NCI-H446 (cell line): ENCODE results near the gene LNPEP.

Experiments used
- DNase-seq, 2 experiments: peaks; one replicate each; lab custom pipeline; 2025; lab: John Stamatoyannopoulos, UW

The LNPEP gene

DNA sequence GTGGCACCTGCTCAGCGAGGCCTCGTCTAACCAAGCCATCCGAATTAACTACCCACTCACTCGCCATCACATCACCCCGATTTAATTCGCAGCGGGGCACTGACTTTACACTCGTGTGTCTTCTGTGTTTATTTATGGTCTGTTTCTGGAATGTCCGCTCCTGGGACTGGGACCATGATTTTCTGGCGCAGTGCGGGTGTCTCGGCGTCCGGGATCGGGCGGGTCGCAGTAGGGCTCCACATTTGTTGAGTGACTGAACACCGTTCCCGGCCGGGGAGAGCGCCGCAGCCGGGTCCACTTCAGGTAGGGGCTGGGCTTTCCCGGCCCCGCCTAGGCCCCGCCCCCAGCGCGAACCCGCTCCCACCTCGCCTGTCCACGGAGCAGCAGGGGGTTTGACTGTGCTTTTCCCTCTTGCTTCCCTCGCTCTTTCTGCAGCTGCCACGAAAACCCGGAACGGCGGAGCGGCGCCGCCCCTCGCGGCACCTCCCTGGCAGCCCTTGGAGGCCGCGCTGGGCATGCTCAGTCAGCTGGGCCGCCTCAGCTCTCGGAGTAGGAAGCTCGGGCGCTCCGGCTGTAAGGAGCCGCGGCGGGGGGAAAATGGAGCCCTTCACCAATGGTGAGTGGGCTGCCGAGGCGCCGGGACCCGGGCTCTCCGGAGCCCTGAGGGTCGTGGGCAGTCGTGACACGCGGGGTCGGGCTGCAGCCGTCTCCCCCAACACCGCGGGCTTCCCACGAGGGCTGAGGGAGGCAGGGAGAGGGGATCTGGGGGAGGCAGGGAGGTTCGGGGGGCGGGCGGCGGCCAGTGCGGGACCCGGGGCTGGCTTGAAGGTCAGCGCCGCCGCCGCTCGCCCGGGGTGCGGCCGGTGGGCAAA is at the start of gene LNPEP:
LNPEP (plus strand) TSS at position 522 of the 872 bp plus-strand sequence; CDS start at position 598, 76 bp downstream.
- DNase-seq, result peak; percentile 93 to 97

GRCh38 chr5:96893342-96893741 is 42.5 kb upstream of the LNPEP start:
- DNase-seq, result no peak

DNA sequence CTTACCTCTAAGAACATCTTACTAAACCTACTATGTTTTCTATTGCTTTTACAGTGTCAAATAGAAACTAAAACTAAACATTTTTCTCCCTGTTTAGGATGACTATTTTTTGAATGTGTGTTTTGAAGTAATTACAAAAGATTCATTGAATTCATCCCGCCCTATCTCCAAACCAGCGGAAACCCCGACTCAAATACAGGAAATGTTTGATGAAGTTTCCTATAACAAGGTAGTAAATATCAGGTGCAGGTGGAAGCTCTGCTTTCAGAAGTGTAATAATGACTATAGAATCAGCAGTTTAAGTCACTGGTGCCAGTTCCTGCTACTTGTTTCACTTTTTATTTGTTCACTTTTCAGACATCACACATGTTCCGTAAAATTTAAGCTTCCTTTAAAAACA is 39.6 kb upstream of the LNPEP start:
- DNase-seq, result no peak

- DNase-seq, result no peak
Observed at GRCh38 chr5:96896806-96897205, 39.1 kb upstream of the LNPEP start.

GRCh38 chr5:96901384-96901783 is 34.5 kb upstream of the LNPEP start:
- no peak for DNase-seq

DNA sequence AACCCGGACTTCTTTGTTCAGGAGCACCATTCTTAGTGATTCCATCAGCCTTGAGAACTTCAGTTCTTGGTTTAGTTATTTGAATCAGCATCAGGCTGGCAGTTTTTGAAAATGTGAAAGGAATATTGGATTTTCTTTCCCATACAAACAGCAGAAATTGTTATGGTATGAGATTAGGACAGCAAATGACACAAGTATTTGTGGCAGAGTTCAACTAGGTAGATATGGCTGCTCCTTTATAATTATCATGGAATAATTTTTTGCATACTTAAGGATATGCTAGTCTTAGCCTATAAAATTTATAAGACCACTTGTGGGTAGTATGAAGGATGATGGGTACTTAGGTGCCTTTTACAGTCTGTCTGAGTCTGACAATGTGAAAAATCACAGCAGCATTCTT is 34.0 kb upstream of the LNPEP start:
- DNase-seq, result no peak

DNA sequence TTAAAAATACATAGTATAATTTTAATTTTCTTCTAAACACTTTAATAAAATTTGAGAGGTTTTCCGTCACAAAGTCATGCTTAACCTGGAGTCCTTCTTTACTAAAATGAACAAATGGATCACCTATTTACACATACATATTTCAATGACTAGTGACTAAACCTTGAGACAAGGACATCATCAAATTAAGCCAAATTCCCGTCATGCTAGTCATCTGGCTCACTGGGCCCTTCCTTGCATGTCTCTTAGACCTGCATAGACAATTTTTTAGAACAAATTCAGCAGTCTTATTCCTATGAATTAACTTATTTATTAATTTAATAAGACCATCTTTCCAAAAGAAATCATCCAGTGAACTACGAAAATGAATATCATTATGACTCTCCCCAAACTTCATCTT is 33.0 kb upstream of the LNPEP start:
- DNase-seq, result no peak

DNA sequence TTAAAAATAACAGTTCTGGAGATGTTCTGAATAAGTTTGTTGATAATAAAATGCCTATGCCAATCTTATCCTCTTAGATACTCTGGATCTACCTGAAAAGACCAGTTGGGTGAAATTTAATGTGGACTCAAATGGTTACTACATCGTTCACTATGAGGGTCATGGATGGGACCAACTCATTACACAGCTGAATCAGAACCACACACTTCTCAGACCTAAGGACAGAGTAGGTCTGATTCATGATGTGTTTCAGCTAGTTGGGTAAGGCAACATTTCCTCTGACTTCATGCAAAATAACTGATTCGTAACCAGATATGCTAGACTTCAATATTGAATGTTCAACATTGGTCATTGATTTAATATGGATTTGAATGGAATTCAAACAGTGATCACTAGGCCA is 32.6 kb upstream of the LNPEP start:
- no peak for DNase-seq

GRCh38 chr5:96904054-96904931 is 31.6 kb upstream of the LNPEP start:
- no peak for DNase-seq

GRCh38 chr5:96905864-96906263 is 30.0 kb upstream of the LNPEP start:
- no peak for DNase-seq

GRCh38 chr5:96909003-96909402 is 26.9 kb upstream of the LNPEP start:
- DNase-seq, result no peak

DNA sequence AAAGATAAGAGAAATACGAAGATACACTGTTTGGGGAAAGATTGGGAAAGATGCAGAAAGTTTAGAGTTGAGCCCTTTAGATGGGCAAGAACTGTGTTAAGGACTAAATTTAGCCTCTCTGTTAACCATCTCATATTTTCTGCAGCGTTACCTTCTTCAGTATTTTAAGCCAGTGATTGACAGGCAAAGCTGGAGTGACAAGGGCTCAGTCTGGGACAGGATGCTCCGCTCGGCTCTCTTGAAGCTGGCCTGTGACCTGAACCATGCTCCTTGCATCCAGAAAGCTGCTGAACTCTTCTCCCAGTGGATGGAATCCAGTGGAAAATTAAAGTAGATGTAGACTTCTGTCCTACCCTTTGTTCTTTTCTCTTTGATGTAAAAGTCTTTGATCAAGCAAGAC is 26.4 kb upstream of the LNPEP start:
- no peak for DNase-seq

- DNase-seq, result peak in 1 of 2 experiments; percentile 19
Observed at GRCh38 chr5:96911139-96911538, 24.7 kb upstream of the LNPEP start.

- peak in 1 of 2 experiments; percentile 37 for DNase-seq
Observed at GRCh38 chr5:96913233-96913632, 22.6 kb upstream of the LNPEP start.

DNA sequence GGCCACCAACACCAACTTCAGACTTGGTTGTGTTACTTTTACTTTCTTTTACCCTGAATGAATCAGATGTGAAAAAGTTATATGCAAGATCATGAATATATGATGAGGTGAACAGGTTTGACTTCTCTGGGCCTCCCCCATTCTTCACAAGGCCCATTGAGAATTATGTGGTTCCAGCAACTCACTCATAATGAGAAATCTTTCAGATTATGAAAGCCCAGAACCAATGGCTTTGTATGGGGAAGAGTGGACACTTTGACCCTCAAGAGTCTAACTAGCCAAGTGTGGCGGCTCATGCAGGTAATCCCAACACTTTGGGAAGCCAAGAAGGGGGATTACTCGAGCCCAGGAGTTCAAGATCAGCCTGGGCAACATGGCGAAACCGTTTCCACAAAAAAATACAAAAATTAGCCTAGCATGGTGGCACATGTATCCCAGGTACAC is 16.1 kb upstream of the LNPEP start:
- DNase-seq, result no peak

- DNase-seq, result no peak
Observed at GRCh38 chr5:96920744-96921355, 15.0 kb upstream of the LNPEP start.

GRCh38 chr5:96922499-96923244 is 13.2 kb upstream of the LNPEP start:
- DNase-seq, result no peak

DNA sequence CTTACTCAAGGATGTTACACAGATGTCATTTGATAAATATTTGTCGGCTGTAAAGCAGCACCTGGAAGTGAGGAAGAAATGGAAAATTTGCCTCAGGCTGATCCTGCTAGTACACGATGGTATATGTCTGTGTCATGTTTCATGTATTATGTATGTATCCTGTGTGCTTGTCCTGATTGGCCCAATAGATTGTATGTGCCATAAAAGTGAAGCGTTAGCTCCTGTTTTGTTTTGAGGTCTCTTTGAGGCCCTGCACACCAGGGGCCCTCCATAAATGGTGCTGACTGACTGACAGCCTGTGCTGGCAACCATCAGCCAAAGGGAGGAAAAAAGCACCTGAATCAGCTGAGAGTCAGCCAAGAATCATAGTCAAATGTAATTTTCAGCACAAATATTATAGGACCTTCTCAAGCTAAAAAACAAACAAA is 11.8 kb upstream of the LNPEP start:
- DNase-seq, result peak in 1 of 2 experiments; percentile 10

DNA sequence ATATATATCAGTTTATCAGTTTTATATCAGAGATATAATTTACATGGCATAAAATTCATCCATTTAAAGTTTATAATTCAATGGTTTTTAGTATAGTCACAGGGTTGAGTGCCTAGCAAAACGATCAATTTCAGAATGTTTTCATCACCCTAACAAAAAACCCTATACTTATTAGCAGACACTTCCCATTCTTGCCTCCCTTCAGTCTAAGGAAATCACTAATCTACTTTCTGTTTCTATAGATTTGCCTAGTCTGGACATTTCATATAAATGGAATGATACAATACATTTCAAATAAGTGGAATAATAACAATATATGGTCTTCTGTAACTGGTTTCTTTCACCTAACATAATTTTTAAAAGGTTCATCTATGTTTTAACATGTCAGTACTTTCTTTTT is 9.6 kb upstream of the LNPEP start:
- no peak for DNase-seq

GRCh38 chr5:96927008-96927407 is 8.9 kb upstream of the LNPEP start:
- DNase-seq, result no peak

DNA sequence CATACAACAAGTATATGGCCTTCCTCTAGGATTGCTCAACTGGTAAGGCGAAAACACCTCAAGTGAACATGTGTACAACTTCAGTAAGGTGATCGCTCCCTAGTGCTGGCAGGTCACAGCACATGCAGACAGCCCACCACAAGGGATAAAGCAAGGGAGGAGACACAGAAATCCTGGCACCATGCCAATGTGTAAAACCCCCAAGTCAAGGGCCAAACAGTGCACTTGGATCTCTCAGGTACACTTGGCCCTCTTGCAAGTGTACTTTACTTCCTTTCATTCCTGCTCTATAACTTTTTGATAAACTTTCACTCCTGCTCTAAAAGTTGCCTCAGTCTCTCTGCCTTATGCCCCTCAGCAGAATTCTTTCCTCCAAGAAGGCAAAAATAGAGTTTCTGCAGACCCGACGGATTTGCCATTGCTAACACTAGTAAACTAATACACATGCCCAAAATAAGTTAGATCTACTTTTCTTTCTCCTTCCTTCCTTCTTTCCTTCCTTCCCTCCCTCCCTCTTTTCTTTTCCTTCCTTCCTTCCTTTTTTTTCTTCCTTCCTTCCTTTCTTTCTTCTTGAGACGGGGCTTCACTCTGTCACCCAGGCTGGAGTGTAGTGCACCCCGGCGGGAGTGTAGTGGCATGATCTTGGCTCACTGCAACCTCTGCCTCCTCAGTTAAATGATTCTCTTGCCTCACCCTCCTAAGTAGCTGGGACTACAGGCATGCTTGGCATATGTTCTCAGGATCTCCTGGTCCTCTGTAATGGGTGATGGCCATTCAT is 6.8 kb upstream of the LNPEP start:
- DNase-seq, result no peak
